HG02885 (cell line): ENCODE data around the gene ACTL8.

ENCODE experiments used
- ATAC-seq: cut with Tn5 transposase; IDR thresholded peaks from one replicate; pipeline ENCODE4 v1.9.1; 2021; ENCODE audit warnings: mild to moderate bottlenecking; ENCODE audit not compliant: unreplicated experiment, poor library complexity

Gene ACTL8

GRCh38 chr1:17765444-17766411 lies 10.6 kb downstream of the ACTL8 start:
- no peak for ATAC-seq

DNA sequence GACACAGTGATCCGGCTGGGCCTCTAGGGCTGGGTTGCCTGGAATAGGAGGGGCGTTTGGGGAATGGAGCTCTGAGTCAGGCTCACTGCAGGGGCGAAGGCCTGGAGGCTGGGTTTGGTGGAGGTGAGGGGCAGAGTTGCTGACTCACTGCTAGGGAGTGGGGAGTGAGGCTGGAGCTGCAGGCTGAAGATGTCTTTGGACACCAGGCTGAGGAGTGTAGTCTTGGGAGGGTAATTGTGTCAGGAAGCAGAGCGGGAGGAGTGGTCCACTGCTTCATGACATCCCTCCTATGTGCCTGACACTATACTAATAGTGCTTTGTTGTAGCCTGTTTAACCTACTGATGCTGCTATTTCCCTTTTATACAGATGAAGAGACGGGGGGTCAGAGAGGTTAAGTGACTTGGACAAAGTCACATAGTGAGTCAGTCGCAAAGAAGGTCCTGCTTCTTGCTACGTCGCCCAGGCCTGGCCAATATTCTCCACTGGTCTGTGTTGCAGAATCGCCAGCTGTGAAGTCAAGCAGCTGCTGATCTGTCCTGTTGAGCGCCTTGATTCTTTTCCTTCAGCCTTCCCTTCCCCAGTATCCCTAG lies 13.6 kb downstream of the ACTL8 start:
- no peak for ATAC-seq

DNA sequence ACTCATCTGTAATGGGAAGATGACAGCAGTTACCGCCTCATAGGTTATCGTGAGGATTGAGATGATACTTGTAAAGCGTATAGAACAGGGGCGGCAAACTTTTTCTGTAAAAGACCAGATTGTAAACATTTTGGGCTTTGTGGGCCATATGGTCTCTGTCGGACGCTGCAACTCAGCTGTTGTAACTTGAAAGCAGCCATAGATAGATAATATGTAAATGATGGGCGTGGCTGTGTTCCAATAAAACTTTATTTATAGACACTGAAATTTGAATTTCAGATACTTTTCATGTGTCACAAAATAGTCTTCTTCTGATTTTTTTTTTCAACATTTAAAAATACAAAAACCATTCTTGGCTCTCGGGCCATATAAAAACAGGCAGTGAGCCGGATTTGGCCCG lies 15.8 kb downstream of the ACTL8 start:
- no peak for ATAC-seq

- ATAC-seq: no peak
These were observed 17.6 kb downstream of the ACTL8 start for GRCh38 chr1:17772615-17773212.

DNA sequence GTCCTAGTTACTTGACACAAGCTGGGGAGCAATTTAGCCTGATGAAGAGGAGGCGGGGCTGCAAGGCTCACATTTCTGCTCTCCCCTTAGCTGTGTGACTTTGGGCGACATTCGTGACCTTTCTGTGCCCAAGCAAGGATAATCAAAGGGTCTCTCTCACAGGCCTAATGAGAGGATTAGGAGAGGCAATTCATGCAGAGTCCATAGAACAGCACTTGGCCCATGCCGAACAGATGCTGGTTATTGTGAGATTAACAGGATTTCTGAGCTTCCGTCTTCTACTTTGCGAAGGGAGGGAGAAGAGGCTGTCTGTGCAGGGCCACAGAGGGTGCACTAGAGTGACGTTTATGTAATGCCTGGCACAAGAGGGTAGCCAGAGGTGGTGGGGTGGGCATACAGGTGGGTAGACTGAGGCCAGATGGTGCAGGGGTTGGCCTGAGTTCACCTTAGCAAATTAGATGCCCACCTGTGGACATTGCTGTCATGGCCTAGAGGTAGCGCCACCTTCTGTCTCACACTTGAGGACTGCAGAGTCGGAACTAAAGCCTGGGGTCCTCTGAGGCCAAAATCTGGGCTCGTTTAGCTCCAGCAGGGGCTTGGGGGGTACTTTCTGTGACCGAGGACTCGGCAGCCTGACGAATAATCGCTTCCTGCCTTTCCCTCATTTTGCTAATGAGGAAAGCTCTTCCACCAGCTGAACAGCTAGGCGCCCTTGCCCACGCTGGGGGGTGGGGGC lies 18.6 kb downstream of the ACTL8 start:
- no peak for ATAC-seq

DNA sequence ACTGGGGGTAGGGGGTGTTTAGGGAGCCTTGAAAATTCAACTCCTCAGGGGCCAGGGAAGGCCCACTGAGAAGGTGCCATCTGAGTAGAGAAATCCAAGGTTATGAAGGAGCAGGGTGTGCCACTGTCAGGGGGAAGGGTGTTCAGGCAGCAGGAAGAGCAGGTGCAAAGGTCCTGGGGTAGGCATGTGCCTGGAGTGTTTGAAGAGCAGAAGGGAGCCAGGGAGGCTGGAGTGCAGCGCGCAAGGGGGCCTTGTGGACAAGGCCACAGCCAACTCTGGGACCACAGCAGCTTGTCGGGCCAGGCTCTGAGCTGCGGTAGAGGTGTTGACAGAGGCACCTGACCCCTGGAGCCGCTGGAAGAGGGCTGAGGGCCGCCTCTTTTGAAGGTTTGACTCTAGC lies 19.3 kb downstream of the ACTL8 start:
- no peak for ATAC-seq

- ATAC-seq: no peak
These were observed 20.7 kb downstream of the ACTL8 start for GRCh38 chr1:17775796-17776195.

DNA sequence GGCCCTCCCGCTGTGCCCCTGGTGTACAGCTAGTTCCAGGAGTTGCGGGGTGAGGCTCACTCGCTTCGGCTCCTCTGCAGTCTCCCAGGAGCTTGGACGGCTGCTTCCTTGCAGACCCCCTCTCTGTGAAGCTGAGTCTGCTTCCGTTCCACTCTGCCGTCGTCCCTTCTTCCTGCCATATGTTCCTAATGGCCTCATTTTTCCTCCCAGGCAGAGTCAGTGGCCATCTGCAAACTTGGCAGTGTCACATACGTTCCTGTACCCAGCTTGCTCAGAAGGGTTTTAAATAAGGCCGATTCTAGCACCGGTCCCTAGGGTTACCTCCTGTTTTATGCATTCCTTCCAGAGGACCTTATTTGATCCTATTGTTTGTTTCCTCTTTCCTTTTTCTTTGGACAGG lies 21.3 kb downstream of the ACTL8 start:
- ATAC-seq: no peak

- no peak for ATAC-seq
These were observed 22.2 kb downstream of the ACTL8 start for GRCh38 chr1:17777330-17777729.

- no peak for ATAC-seq
These were observed 22.7 kb downstream of the ACTL8 start for GRCh38 chr1:17777818-17778217.

DNA sequence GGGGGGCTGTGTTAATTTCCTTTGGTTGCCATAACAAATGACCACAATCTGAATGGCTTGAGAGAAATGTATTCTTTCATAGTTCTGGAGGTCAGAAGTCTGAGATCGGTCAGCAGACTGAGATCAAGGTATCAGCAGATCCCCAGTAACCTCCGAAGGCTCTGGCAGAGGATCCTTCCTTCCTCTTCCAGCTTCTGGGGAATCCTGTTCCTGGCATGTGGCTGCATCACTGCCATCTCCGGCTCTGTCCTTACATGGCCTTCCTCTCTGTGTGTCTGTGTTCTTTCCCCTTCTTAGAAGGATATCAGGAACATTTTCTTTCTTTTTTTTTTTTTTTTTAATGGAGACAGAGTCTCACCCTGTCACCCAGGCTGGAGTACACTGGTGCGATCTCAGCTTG lies 25.8 kb downstream of the ACTL8 start:
- no peak for ATAC-seq

GRCh38 chr1:17789926-17790325 lies 34.8 kb downstream of the ACTL8 start:
- no peak for ATAC-seq

DNA sequence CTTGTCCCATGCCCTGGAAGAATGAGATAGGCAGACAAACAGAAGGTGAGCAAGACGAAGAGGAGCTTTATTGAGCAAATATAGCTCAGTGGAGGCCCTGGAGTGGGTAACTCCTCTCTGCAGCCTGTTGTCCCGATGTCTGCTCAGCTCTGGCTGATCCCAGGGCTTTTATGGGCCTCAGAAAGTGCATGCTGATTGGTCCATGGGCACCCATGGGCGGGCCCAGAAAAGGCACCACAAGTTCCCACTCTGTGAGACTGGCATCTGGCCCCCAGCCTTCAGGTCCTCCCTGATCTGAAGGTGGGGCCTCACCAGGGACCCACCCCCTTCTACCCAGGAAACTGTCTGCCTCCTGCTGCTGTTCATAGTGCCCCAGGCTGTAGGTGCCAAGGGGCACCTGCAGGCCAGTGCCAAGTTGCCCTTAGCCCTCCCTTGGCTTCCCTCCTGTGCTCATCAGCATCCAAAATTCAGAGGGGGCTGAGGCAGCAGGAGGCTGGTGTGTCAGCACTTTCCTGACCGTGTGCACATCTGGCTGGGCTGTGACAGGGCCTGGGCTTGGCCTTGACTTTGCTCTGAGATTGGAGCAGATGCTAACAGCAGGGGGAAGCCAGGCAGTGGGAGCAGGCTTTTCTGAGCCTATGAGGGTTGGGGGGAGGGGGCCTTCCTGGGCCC lies 35.4 kb downstream of the ACTL8 start:
- ATAC-seq: no peak

DNA sequence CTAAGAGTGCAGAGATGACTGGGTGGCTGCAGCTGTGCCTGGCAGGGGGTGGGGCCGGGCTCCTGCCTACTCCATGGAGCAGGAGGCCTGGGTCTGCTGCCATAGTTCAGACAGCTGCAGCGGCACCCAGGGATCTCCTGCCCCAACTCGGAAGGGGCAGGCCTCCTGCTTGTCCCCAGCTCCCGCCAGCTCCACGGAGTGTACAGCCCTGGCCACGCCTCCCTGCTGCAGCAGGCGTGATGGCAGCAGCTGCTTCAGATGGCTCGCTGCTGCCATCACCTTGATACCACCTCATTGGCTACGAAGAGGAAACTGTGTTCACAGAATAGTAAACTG lies 35.9 kb downstream of the ACTL8 start:
- no peak for ATAC-seq

DNA sequence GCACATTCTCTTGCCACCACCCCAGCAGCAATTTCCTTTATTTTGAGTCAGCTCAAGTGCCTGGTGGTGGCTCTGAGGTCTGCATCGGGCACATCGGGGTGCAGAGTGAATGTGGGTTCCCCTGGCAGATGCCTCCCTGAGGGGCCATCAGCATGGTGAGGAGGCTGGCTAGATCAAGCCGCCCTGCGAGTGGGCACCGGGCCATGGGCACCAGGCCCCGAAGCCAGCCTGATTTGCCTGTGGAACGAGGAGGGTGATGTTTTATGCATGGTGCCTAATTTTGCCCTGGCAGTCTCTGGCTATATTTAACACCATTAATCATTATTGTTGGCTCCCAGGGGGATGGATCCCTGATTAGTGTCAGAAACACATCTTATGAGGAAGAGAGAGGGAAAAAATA lies 36.3 kb downstream of the ACTL8 start:
- no peak for ATAC-seq

GRCh38 chr1:17792421-17792820 lies 37.3 kb downstream of the ACTL8 start:
- ATAC-seq: no peak

- ATAC-seq: no peak
These were observed 40.1 kb downstream of the ACTL8 start for GRCh38 chr1:17795081-17795809.

DNA sequence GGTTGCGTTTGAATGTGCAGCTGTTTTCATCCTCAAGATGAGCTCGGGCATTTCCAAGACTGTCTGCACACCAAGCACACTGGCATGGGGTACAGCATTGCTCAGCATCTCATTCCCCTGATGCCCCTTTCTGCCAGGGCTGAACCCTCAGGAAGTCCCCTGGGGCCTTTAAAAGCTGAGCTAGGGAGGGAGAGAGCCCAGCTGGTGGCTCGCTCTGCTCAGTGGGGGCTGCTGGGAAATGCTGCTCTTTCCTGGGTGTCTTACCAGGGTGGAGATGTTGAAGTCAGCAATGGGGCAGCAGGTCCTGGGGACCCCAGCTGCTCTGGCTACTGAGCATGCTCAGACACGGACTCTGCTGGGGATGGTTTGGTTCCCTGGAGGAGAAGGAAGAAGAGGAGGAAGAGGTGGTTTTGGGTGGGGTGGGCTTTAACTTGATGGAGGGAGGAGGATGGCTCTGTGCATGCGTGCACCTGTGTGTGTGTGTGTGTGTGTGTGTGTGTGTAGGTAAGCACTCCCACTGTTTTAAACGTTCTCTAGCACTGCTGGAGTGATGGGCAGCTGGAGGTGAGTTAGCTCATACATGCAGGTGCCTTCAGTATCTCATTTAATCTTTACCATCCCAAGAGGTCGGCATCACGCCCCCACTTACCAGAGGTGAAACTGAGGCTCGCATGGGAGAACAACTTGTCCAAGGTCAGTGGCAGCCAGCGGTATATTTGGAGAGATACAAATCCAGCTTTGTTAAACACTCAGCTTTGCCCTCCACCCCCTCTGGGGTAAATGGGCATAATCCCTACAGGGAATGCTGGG lies 40.9 kb downstream of the ACTL8 start:
- ATAC-seq: no peak

- no peak for ATAC-seq
These were observed 42.3 kb downstream of the ACTL8 start for GRCh38 chr1:17797478-17797877.
